ENCODE data around the gene ACOXL.
"Not testable (repeated sequence)": the region's sequence is repeated elsewhere in the genome, so short reads cannot be mapped to it uniquely, and the experiment has no call there.

Gene ACOXL

GRCh38 chr2:110941226-110941625, 208.9 kb downstream of the ACOXL start:
- no peak for FAIRE-seq

GRCh38 chr2:110943070-110943634, 210.8 kb downstream of the ACOXL start:
- no peak for FAIRE-seq

GRCh38 chr2:110946902-110947301, 214.5 kb downstream of the ACOXL start:
- FAIRE-seq, result no peak

GRCh38 chr2:110948027-110948674, 215.8 kb downstream of the ACOXL start:
- FAIRE-seq, result no peak

- FAIRE-seq, result no peak
These were observed 217.9 kb downstream of the ACOXL start for GRCh38 chr2:110950281-110950680.

- FAIRE-seq, result no peak
These were observed 222.7 kb downstream of the ACOXL start for GRCh38 chr2:110955045-110955444.

- FAIRE-seq, result no peak
These were observed 223.2 kb downstream of the ACOXL start for GRCh38 chr2:110955556-110955955.

- no peak for FAIRE-seq
These were observed 224.9 kb downstream of the ACOXL start for GRCh38 chr2:110957293-110957692.

GRCh38 chr2:110958346-110959119, 226.2 kb downstream of the ACOXL start:
- FAIRE-seq, result no peak

GRCh38 chr2:110959198-110959597, 226.8 kb downstream of the ACOXL start:
- no peak for FAIRE-seq

- no peak for FAIRE-seq
These were observed 227.9 kb downstream of the ACOXL start for GRCh38 chr2:110960281-110960680.

- FAIRE-seq, result no peak
These were observed 228.6 kb downstream of the ACOXL start for GRCh38 chr2:110960954-110961353.

- not testable (repeated sequence) for FAIRE-seq
These were observed 229.3 kb downstream of the ACOXL start for GRCh38 chr2:110961643-110962042.

- FAIRE-seq, result no peak
These were observed 237.3 kb downstream of the ACOXL start for GRCh38 chr2:110969696-110970095.

- no peak for FAIRE-seq
These were observed 237.8 kb downstream of the ACOXL start for GRCh38 chr2:110970201-110970600.

- FAIRE-seq, result no peak
These were observed 239.4 kb downstream of the ACOXL start for GRCh38 chr2:110971811-110972210.

GRCh38 chr2:110973262-110973661, 240.9 kb downstream of the ACOXL start:
- FAIRE-seq, result no peak

- FAIRE-seq, result no peak
These were observed 245.0 kb downstream of the ACOXL start for GRCh38 chr2:110977403-110977802.

GRCh38 chr2:110978148-110978547, 245.8 kb downstream of the ACOXL start:
- FAIRE-seq, result no peak

- no peak for FAIRE-seq
These were observed 246.5 kb downstream of the ACOXL start for GRCh38 chr2:110978756-110979470.

GRCh38 chr2:110979471-110980338, 247.3 kb downstream of the ACOXL start:
- FAIRE-seq, result no peak

- no peak for FAIRE-seq
These were observed 248.1 kb downstream of the ACOXL start for GRCh38 chr2:110980339-110981062.

All from TTC549 (cell line).